Activated CD8-positive, alpha-beta memory T cell treated with anti-CD3 and anti-CD28 coated beads for 4 hours (primary cell): ENCODE measurements around the gene EXD3.

Source experiments
- DNase-seq, 2 donors: peaks; one replicate each; pipeline ENCODE4 v3.0.0-alpha.2; 2020; ENCODE audit warnings: low read depth in 2 of 2

Gene EXD3

DNA sequence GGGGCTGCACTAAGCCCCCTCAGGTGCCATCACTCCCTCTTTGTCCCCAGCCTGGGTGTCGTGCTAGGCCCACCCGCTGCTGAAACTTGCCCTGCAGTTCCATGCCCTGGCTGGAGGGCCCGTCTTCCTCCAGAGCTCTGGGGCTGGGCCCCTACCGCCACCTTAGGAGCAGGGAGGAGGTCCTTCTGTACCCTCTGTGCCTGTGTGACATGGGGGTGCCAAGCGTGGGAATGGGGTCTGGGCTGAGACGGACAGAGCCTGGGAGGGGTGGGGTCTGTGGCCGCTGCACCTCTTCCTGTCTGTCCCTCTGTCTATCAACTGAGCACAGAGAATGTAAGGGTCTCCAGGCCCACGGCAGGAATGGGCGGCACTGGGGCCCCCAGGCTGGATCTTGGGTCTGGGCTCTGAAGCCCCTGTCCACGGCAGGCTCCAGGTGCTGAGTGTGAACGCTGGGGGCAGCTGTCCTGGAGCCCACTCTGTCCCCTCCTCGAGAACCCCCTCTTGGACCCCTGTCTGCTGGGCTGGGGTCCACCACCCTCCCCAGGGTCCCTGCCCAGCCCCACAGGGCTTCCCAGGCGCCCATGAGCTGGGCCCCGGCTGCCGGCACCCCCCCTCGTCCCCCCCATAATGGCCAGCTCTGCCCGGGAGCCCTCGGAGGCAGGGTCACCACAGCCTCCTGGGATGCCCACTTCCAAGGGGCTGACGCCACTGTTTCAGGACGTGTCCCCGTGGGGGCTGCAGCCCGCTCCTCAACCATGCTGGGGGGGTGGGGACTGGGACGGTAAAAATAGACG, 105.0 kb downstream of the EXD3 start:
- no peak for DNase-seq

DNA sequence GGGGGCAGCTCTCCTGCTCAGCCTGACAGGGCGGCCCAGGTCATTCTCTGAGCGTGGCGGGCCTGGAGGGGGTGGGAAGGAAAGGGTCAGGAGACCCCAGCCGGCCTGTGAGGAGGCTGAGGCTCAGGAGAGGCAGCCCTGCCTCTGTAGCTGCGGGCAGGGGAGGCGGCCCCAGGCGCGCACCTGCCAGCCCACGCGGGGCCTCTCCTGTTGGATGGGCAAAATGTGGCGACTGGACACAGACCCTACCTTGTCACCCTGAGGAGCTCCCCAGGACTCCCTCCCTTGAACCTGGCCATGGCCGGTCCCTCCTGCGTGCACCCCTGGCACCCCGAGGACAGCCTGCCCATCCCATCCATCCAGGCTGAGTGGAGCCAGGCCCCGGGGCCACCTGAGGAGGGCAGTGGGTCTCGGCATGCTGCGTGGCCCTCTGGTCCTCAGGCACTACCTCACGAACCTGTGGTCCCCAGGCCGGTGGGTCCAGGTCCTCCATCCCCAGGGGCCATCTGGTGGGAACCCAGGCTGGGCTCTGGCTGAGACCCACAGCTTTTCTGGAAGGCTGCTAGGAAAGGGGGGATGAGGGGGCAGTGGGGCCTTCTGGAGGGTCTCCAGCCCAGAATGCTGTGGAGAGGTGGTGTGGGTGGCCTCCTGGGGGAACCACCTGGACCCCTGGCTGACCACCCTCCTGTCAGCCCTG, 105.8 kb downstream of the EXD3 start:
- no peak for DNase-seq

DNA sequence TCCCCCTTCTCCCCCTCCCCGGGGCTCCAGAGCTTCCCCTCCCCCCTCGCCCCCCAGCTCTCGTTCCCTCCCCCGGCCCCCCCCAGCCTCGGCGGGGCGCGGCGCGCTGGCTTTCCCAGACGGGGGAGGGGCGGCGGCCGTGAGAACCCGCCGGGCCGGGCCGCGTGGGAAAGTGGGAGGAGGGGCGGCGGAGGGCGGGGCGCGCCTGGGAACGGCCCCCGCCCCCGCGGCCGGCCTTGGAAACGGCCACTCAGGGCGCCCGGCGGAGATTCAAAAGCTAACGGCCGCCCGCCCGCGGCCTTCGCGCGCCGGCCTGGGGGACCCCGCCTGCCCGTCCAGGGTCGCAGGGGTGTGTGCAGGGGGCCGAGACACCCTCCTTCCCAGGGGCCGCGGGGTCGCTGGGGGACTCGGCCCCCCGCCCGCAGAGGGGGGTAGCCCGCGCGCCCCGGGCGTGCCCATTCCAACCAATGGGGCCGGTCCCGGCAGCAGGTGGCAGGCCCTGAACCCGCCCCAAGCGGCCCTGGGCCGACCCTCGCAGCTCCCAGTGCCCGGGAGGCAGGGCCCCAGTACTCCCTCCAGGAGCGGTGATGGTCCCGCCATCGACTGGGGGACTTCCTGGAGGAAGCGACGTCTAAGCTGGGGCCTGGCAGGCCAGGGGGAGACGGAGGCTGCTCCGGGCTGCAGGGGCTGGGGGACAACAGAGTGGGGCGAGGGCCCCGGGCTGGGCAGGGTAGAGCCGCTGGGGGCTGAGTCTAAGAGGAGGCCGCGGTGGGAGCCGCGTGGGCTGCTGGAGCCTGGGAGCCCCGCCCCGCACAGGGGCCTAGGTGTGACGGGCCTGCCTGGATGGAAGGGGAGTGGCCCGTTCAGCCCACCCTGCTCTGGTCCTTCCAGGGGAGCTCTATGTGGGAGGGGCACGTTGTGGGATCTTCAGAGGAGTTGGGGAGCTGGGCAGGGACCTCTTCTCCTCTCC, 106.7 kb downstream of the EXD3 start:
- DNase-seq = no peak

DNA sequence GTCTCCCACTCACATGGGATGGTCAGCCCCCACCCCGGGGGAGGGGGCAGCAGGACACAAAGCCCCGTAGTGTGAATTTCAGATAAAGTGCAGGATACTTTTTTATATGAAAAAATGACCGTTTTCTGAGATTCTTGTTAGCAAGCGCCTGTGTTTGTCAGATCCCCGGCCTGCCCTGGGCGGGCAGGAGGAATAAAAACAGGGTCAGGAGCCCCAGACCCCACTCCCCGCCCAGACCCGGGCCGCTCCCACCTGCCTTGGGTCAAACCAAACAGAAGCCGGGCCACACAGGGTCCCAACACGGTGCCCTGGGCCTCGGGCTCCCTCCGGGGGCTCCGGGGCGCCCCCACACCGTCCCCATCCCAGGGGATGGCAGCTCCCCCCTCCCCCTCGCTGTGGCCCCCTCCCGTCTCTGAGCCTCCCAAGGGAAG, 107.4 kb downstream of the EXD3 start:
- no peak for DNase-seq

DNA sequence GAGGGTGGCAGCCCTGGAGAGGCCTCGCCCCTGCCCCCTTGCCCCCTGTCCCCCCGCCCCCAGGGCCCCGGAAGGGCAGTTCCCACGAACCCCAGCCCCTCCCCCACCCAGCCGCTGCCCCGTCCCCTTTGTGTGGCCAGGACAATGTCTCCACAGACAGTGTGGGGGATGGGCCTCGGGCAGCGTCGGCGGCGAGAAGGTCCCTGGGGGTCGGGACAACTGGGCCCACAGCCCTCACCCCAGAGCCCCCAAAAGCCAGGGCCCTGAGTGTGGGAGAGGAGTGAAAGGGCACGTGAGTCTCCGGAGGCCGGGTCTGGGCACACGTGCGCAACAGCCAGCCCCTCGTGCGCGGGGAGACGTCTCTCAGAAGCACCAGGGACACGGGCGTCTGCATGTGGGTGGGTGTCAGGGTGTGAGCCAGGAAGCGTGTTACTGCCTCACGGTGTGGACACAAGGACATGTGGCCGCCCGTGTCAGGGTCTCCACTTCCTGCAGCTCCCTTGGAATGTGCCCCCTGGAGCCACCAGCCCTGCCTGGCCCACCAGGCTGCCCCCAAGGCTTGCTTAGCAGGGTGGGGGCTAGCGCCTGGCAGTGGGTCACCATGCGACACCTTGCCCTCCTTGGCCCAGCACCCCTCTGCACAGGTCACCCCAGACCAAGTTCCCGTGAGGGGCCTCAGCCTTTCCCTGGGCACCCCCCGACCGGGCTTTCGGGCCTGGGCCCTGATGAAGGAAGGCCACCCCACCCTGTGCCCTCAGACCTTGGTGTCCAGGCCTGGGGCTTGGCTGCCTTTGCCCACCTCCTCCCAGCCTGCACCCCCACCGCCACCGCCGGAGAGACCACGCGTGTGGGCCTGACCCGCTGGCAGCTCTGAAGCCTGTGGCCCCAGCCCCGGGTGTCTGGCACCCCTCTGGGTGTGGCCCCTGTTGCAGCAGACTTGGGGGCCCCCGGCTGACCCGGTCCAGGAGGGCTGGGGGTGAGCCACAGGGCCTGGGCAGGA, 108.1 kb downstream of the EXD3 start:
- DNase-seq = no peak

DNA sequence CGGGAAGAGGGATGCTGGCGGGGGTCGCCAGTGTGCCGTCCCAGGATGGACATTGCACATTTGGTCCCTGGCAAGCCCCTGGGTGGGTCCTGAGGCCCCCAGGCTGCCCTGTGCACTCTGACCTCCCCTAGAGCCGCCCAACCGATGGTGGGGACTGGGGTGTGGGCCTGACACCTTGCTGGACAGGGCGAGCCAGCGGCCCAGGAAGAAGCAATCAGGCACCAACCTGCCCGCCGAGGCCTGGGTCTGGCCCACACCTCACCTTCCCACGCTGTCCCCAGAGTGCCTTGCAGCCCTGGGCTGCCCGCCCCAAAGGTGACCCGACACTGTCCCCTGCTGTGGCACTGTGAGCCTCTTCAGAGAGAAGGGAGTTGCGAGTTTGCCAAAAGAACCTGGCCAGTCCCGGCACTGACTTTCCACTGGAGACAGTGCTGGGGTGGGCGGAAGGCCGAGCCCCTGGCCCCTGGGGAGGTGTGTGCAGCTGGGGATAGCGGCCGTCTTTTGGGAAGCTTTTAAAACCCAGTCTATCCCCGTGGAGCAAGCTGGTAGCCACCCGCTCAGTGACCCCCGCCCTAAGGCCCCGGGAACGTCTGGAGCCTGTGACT, 108.9 kb downstream of the EXD3 start:
- no peak for DNase-seq

DNA sequence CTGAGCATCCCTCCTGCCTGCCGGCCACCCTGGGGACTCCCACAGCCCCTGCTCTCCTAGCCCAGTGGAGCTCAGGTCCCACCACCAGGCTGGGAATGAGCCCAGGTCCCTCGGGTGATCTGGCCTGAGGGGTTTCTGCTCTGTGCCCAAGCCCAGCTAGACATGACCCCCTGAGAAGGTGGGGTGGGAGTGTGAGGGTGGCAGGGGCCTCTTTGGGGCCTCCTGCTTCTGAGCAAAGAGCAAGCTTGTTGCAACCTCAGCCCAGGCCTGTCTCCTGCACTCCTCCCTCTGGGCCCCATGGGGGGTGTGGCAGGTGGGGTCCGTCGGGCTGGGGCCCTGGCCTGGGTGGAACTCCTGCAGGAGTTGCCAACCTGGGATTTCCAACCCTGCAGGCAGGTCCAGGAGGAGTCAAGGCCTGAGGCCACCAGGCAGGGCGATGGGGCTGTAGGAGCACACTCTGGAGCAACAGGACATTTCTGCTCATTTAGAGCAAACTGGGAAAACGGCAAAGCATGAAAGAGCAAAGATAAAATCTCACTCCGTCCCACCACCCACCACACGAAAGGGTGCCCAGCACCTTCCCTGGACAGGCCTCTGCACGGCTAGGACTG, 109.5 kb downstream of the EXD3 start:
- no peak for DNase-seq

DNA sequence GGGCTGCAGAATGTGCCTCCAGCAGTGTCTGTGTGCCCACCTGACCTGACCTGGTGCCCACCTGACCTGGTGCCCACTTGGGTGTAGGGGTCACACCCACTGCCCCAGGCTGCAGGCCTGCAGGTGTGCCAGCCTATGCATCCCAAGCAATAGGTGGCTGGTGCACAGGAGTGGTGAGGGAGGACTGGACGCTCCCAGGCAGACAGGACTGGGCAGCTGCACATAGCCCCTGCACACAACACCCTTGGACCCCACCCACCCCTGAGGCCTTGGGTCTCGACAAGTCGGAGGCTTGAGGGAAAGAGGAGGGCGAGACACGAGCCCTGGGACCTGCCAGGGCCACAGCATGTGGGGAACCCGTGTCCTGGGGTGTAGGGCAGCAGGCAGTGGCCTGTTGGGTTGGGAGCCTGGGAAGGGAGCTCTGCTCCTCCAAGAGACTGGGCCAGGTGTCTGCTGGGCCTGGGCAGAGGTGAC, 110.1 kb downstream of the EXD3 start:
- DNase-seq = no peak

DNA sequence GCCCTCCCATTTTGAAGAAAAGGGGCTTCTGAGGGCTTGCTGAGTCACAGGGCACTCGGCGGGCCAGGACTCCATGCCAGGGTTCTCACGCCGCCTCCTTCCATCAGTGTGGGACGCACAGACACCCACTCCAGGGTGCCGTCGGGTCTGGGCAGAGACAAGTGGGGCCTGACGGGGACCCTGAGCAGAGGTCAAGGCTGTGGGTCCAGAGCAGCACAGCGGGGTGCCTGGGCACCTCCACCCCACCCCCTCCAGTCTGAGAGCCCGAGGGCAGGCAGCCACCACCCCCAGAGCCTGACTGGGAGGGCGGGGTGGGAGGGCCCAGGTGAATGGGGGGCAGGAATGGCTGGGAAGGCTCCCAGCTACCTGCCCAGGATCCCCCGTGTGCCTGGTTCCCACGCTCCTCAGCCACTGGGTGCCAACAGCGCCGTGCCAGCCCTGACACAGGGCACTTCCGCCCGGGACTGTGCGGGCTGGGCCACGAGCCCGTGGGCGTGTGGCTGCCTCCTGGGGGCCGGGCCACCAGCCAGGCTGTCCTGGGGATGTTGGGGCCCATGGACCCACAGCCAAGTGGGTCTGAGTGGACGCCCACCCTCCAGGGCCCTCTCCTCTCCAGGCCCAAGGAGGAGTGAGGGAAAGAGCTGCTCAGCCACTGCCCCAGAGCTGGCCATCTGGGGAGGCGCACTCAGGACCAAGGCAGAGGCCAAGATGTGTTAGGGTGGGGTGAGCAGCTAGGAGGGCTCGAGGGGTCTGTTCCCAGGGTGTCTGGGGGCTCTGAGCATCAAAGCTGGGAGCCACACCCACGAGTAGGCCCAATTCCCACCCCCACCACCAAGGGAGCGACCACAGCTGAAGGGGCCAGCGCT, 110.7 kb downstream of the EXD3 start:
- no peak for DNase-seq

DNA sequence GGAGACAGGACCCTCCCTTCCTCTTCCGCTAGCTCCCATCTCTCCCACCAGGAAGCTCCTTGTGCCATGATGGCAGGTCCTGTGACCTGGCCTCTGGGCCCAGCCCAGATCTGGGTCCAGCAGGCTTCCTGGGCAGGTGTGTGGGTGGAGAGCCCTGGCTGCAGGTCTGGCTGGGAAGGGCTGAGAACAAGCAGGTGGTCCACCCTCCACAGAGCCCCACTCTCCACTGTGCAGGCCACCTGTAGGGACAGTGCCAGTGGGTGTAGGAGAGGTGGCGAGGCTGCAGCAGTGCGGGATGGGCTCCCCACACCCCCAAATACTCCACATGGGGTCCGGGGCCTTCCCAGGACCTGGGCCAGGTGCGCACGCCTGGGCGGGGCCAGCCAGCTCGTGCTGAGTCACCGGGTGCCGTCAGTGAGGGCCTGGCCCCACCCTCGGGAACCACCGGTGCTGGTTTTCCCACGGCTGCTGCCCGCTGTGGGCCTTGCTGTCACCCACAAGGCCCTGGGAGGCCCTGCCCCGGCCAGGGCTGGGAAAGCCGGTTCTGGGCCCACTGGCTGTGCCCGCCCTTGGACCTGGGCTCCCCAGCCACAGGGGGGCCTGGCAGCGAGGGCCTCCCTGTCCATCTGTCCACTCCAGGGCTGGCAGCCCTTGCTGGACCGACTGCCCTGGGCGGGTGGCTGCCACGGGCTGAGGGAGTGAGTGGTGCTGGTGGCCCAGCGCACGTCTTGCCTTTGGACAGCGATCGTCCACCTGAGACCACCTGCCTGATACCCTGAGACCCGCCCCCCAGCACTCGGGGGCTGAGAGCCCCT, 111.6 kb downstream of the EXD3 start:
- peak in 1 of 2 donors; percentile 19 for DNase-seq

DNA sequence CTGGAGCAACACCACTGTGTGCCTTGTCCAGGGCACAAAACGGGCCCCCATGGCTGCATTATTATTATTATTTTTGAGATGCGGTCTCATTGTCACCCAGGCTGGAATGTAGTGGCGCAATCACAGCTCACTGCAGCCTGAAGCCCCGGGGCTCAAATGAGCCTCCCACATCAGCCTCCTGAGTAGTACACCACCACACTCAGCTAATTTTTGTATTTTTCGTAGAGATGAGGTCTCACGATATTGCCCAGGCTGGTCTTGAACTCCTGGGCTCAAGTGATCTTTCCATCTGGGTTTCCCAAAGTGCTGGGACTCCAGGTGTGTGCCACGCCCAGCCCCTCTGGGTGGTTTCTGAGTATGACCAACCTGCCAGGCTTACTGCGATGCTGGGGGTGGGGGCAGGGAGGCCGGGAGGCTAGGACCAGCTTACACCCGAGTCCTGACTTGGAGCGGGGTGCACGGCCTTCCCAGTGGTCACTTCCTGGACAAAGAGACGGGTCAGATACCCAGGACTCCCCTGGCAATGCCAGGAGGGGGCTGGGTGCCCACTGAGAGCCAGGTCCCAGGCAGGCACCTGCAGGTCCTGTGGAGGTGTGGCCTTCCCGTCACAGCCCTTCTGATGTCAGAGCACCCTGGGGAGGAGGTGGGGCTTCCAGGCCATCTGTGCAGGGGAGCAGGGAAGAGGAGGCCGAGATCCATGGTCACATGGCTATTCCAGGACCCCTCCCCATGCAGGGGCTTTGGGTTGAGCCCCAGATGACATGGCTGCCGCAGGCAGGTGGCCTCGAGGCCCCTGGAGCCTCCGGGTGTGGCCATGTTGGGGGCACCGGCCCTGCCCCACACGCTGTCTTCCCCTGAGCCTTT, 112.5 kb downstream of the EXD3 start:
- DNase-seq = no peak

DNA sequence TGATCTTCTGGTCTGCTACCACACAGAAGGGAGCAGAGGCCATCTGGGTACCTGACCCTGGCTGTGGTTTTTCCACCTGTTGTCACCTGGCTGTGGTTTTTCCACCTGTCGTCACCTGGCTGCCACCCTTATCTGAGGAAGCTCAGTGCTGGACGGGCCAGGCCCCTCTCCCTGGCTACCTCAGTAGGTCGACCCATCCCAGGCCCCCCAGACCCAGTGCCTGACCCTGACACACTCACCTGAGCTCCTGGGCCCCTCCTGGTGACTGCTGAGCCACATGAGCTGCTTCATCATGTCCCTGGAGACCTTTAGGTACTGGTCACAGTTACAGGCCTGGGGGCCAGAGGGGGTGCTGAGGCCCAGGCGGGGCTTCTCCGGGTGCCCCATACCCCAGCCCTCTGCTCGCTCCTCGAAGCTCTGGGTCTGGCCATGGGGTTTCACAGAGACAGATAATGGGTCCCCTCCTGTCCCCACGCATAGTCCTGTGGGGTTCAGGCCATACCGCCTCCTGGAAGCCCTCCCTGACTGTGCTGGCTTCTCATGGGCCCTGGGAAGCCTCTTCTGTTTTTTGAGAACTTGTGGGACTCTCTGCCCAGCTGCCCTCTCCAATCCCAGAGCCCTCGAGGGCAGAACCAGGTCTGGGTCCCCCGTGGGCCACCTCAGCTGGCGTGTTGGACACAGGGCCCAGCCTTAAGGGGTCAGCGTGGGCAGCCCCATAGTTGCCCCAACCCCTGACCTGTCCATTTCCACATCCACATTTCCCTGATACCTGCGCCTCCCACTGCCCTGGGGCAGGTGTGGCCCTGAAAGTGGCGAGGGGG, 113.4 kb downstream of the EXD3 start:
- no peak for DNase-seq

DNA sequence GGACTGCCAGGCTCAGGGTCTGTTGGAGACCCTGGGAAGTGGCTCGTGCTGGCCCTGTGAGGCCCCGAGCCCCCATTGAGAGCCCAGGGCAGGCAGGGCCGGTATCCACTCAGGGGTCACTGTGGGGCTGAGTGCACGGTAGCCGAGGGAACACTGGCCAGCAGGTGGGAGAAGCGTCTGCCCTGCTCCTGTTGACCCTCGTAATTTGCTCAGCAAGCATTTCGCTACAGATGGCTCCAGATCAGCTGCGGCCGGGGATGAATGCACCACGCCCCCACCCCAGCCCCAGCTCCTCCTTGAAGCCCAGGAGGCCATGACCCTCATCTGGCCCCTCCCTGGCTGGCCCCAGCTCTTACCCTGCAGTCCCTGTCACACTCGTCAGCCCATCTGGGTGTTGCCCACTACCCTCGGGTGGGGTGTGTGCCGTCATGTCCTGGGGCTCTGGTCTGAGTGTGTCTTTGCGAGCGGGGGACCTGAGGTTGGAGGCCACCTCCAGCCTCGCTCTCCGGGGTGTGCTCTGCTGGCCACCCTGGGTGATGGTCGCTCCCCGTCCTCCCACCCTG, 114.8 kb downstream of the EXD3 start:
- DNase-seq = no peak

DNA sequence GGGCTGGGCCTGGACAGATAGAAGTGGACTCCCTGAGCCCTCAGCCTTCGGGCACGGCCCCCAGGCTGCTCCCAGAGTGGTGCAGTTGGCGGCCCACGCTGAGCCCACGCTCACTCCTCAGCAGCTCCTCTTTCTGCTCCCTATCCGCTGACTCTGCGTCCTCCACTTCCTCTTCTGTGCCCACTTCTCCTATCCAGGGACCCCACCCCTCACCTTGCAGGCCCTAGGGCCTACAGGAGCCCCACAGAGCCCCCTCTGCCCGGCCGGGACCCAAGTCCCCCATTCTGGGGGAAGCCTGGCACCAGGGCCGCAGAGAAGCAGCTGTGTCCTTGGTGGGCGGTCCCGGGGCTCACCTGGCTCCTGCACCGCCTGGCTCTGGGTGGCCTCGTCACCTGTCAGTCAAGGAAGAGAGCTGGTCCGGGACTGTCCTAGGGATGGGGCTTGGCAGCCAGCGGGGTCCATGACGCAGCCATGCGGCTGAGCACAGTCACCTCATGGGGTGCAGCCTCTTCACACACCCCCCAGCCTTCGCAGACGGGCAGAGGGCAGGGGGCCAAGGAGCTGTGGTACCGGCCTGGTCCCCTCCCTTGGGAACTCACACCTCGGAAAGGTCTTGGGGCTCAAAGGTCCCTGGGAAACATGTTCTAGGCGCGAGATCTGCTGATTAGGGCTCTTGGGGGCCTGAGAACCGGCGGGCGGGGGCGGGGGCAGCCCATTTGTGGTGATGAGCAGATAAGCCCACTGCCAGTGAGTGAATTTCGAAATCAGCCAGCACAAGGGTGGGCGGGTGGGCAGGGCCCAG, 115.5 kb downstream of the EXD3 start:
- DNase-seq = no peak

DNA sequence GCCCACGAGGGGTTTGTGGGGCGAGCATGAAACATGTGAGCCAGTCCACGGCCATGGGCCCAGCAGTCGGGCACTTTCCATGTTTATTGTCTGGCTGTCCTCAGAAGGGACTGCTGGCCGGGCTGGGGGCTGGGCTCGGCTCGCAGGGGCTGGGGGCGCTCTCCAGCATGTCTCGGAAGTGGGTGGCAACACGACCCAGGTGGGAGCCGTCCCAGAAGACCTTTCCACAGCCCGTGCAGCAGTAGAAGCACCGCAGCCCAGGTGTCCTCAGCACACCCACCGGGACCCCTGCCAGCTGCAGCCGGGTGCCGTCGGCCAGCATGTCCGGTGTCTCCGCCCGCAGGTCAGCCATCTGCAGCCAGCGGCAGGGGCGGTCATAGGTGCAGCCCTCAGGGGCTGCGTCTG, 116.1 kb downstream of the EXD3 start:
- no peak for DNase-seq
